NCI-H2107 treated with DMSO at 0.1 percent for 48 hours (cell line): Measurements from ENCODE around the gene CRTC3.
"Not testable (repeated sequence)": the region's sequence is repeated elsewhere in the genome, so short reads cannot be mapped to it uniquely, and the experiment has no call there.

Source experiments
- DNase-seq: peaks from one replicate; lab custom pipeline; 2025; ENCODE audit not compliant: unreplicated experiment; lab: John Stamatoyannopoulos, UW

CRTC3 gene

DNA sequence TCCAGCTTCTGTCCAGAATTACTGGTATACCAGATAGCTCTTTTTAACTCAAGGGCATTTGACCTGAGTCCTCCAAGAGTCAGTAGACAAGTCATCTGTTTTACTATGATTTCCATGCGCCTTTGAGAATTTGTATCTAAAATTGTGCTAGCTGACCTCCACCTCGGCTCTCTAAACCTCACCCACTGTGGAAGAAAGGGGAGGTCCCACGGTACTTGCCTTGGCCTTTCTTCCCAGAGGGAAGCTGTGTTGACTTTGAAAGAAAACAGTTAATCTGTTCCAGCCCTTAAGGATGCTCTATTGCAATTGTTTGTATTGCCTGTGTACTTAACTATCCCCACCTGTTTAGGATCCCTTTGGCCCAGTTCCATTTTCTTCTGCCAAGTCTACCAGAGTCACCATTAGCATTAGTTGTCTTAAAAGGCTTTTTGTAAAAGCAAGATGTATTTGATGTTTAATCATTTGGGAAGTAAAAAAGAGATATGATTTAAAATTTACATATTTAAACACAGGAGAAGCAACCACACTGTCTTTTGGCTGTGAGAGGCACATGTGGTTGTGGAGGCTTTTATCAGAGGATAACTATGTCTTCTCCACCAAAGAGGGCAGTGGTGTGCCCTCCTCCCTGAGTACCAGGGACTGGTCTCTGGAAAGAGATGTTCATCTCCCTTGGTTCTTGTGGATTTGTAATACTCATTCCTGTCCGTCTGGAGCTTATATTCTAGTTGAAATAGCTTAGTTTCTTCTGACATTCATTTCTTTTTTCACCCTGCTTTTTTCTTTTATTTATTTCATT lies 88.8 kb downstream of the CRTC3 start:
- no peak for DNase-seq

DNA sequence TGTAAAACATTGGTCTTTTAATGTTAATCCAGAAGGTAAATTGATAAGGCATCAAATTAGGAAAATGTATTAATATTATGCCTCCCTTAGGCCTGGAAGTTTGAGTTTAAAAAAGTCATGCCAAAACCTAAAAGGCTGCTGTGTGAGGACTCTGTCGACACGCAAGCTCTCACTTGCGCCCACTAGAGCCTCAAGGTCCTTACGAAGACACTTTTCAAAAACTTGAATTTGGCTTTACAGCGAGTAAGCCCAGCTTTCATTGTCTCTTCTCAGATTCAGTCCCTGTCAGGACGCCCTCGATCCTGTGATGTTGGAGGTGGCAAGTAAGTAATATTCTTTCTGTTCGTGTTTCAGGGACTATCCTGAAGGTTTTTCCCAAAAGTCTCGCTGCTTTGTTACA lies 89.7 kb downstream of the CRTC3 start:
- DNase-seq: no peak

DNA sequence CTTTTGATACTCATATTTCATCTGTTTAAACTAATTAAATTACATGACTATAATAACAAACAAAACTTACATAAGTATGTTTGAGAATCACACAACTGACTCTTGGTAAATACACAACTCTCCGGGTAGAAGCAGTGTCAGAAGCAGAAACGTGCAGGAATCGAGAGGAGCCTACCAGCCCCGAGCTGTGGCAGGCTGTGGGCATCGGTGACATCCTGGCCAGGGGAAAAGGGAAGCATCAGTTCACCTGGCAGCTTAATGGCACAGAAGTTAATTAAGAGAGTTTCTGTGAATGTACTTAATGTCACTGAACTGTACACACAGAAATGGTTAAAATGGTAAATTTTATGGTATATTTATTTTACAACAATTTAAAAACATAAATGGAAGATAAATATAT lies 90.2 kb downstream of the CRTC3 start:
- DNase-seq: no peak

DNA sequence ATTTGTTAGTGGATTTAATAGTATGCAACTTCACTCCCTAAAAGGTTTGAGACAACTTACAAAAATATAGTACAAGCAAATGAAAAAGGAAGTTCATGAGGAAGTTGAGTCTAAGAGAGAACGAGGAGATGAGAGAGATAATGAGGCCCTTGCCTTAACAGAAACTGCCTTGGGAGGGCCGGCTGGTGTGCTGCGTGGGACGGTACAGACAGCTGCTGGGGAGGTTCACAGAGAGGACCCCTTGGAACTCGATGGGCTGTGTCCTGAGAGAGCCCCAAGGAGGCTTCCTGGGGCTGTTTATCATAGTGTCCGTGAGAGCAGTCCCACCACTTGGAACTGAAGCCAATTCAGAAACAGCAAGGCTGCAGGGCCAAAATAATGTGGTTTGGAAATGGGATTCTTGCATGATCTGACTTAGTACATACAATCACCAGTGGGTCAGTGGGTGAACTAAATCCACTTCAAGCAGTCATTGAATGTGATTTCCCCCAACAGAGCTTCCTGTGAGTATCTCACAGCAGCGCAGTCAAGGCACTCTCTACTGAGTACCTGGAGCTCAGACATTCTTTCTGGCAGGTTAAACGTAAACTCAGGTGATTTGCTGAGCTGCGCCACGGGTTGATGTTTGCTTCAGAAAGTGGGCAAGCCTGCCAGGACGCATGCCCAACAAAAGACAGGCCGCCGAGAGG lies 90.8 kb downstream of the CRTC3 start:
- no peak for DNase-seq

DNA sequence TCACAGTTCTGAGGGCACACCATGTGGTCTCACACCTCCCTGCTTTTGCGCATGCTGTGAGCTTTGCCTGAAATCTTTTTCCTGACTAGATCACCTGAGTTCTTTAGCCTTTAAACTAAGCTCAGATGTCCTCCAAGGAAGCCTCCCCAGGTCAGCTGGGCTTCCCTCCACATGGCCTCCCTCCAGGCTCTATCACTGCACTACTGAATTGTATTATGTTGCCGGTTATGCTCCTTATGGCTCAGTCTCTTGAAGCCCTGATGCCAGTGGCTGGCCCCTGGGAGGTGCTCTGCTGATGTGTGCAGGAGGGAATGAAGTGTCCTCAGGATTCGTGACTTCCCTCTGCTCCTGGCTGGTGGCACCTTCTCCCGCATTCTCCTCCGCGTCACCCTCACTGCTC lies 94.1 kb downstream of the CRTC3 start:
- no peak for DNase-seq

DNA sequence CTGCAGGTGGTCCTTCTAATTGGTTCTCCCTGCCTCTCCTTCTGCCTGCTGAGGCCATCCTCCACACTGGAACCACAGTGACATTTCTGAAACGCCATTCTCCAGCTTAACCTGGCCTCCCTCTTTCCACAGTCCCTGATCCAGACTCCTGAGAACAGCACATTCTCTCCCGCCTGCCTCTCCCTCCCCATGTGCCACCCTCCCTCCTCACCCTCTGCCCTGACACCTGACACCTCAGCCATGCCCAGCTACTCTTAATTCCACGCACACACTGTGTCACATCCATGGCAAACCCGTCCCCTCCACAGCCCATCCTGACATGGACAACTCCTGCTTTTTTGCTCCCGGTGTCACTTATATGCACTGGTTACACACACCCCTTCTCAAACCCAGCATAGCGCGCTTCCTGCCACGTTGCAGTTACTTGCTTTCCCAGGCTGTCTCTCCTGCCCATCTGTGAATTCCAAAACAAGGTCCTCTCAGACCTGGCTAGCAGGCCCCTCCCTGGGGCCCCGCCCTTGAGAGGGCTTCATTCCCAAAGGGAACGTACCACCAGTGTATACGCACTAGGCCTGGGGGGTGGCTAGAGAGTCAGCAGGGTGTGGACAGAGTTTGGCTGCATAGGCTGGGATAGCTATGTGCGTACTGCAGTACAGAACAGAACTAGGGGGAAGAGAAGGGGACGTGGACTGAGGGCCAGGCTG lies 94.7 kb downstream of the CRTC3 start:
- DNase-seq: no peak

DNA sequence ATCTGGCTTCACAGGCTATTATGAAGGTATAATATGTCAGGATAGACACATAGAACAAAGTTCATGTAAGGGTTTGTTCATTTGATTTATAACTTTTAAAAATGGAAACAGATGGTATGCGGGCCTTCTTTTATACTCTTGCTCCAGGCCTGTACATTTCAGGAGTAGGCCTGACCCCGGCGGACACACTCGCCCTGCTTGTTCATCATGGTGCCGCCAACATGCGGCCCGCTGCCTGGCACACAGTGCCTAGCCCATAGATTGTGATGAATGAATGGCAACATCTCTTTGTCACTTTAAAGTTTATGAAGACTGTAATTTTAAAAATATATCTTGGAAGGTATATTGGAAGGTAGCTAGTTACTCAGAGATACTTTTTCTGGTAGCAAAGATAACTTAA lies 95.3 kb downstream of the CRTC3 start:
- no peak for DNase-seq

DNA sequence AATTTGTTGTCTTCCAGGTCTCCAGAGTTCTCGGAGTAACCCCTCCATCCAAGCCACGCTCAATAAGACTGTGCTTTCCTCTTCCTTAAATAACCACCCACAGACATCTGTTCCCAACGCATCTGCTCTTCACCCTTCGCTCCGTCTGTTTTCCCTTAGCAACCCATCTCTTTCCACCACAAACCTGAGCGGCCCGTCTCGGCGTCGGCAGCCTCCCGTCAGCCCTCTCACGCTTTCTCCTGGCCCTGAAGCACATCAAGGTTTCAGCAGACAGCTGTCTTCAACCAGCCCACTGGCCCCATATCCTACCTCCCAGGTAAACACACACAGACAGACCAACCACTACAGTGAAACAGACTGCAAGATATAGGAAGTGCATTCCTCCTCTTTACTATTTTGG lies 99.5 kb downstream of the CRTC3 start:
- no peak for DNase-seq

DNA sequence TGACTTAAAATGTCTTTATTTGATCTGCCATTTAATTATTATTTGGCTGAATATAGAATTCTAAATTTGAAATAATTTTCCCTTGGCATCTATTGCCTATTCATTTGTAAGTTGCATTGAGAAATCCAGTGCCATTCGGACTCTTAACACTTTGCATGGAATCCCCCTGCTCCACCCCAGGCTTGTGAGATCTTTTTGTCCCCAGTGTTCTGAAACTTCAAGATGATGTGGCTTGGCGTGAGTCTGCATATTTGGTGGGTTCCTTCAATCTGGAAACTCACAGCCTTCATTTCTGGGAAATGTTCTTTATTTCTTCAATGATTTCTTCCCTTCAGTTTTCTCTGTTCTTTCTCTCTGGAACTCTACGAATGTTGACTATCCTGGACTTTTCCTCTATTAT lies 103.6 kb downstream of the CRTC3 start:
- no peak for DNase-seq

DNA sequence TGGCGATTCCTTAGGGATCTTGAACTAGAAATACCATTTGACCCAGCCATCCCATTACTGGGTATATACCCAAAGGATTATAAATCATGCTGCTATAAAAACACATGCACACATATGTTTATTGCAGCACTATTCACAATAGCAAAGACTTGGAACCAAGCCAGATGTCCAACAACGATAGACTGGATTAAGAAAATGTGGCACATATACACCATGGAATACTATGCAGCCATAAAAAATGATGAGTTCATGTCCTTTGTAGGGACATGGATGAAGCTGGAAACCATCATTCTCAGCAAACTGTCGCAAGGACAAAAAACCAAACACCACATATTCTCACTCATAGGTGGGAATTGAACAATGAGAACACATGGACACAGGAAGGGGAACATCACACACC lies 107.3 kb downstream of the CRTC3 start:
- DNase-seq: not testable (repeated sequence)

DNA sequence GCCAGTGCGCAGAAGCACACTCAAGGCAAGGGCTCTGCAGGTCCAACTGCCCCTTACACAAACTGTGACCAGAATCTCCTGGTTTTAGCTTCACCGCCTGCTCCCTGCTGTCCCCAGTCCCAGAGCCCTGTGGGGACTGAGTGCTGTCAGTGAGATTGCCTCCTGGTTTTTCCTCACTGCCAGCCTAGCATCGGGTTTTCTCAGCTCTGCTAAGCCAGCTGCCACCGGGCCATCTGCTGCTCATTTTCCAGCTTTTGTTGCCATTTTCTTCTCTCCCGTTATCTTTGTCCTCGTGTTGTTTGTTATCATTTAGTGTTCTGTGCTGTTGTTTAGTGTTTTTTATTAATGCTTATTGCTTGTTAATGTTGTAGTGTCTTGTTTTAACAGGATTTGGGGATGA lies 108.0 kb downstream of the CRTC3 start:
- DNase-seq: peak; percentile 13

DNA sequence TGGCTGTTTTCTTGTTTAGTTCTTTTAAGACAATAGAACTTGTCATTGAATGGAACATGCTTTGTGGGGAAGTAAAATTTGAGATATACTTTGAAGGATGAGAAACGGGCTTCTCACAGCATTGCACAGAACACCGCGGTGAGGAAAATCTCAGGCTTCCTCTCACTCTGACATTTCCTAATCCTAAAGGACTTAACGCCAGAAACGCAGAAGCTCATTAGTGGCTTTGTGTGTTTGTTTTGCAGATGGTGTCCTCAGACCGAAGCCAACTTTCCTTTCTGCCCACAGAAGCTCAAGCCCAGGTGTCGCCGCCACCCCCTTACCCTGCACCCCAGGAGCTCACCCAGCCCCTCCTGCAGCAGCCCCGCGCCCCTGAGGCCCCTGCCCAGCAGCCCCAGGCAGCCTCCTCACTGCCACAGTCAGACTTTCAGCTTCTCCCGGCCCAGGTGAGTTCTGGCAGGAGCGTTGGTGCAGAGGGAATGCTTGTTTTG lies 108.5 kb downstream of the CRTC3 start:
- no peak for DNase-seq

DNA sequence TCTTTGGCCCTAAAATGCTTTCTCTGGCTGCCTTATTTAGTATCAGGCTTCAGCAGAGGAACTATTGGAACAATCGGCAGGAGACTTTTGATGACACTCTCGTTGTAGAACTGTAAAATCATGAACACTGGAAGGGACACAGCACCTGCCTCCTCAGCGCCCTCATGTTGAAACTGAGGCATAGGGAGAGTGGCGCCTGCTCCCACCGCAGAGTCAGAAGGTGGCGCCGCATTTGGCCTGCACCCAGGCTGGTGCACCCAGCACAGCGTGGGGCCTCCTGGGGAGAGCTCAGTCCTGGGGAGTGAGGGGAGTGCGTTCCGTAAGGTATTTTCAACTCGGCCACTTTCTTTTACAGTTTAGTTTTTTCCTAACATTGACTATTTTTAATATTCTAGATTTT lies 109.2 kb downstream of the CRTC3 start:
- DNase-seq: no peak

DNA sequence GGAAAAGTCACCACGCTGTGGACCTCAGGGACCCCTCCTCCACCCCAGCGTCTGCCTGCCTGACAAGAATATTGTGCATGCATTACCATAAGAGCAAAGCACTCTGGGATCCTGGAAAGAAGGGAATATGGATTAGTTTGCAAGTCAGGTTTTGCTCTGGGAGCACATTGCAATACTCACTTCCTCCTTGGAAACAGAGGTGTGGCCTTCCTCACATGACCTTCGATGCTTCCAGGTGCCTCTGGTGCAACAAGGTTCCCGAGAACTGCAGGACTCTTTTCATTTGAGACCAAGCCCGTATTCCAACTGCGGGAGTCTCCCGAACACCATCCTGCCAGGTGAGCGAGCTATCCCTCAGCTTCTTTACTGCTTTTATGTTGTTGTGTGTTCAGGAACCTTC lies 111.1 kb downstream of the CRTC3 start:
- no peak for DNase-seq

DNA sequence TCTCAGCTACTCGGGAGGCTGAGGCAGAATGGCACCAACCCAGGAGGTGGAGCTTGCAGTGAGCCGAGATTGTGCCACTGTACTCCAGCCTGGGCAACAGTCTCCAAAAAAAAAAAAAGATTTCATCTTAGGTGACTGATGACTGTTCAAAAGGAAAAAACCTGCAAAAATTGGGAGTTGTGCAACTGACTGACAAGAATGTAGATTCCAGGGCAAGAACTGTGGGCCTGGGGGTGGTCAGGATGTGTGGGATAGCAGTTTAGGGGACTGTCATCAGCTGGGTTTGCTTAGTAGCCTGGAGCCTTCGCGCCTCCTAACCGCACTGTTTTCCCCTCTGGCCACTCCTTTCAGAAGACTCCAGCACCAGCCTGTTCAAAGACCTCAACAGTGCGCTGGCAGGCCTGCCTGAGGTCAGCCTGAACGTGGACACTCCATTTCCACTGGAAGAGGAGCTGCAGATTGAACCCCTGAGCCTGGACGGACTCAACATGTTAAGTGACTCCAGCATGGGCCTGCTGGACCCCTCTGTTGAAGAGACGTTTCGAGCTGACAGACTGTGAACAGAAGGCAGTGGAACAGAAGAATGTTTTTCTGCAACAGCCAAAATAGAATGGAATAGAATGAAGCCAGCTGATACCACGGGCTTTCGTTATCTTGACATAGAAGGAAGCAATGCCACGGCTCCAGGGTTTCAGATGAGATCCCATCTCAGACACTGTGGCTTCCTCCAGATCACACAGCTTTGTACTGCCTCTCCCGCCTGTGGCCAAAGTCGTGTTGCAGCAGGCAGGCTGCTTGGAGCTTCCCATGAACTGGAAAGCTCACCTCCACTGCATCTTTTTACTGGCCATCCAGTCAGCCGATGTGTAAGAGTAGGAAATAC lies 112.1 kb downstream of the CRTC3 start:
- DNase-seq: no peak

DNA sequence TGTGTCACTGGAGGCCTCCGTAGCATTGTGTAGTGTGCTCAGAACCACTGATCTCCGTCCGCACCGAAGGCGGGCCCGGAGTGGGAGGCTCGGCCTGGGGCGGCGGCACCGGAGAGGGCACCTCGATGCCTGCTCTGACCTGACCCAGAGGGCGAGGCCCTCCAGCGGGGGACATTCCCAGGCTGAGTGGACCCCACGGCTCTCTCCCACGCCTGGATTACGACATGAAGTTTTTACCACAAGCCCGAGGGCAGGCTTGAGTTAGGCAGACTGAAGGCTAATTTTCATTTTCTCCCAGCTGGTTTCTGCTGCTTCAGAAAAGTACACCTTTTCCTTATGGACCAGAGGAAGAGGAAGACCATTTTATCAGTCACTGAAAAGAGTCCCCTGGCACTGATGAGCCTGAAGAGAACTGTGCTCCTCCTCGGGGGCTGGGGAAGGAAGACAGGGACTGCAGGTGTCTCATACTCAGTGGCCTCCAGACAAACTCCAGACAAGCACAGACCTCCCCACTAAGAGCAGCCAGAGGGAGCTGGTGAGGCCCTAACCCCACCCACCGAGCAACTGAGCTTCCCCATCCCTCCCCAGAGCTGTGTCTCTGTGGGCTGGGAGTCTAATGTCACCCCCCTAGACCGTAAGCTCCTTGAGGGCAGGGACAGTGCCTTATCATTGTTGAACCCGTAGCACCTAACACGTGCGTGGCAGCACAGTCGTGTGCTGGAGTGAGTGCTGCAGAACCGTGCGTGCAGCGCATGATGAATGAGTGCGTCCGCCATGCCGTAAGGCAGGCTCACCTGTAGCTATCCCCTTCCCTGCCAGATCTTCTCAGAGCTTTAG lies 113.0 kb downstream of the CRTC3 start:
- no peak for DNase-seq

DNA sequence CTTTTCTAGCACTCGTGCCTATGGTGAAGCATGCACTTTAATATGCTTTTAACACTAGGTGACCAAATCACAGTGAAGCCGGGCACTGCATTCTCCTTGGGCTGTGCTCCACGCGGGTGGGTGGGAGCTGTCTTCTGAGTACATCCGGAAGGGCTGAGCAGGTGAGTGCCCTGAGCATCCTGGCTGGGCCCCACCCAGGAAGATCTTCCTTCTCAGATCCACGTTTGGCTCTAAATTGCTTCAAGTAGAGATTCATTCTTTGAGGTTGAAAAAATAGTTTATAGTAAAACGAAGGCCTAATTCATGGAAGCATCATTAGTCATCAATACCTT lies 113.5 kb downstream of the CRTC3 start:
- DNase-seq: no peak

DNA sequence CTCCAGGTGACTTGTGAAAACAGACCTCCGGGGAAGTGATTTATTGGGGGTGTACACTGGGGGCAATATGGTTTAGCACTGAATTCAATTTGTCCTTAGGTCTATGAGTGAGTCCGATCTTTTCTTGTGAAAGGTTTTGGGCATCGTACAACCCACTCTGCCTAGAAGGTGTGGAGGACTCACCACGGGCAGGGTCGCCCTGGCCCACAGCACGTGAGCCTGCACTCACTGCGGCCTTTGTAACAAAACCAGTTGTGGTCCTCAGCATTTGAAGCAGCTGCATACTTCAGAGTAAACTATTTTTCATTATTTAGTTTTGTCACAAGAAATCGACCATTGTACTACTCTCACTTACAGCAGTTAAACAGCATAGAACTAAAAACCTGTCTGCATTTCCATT lies 114.8 kb downstream of the CRTC3 start:
- no peak for DNase-seq

DNA sequence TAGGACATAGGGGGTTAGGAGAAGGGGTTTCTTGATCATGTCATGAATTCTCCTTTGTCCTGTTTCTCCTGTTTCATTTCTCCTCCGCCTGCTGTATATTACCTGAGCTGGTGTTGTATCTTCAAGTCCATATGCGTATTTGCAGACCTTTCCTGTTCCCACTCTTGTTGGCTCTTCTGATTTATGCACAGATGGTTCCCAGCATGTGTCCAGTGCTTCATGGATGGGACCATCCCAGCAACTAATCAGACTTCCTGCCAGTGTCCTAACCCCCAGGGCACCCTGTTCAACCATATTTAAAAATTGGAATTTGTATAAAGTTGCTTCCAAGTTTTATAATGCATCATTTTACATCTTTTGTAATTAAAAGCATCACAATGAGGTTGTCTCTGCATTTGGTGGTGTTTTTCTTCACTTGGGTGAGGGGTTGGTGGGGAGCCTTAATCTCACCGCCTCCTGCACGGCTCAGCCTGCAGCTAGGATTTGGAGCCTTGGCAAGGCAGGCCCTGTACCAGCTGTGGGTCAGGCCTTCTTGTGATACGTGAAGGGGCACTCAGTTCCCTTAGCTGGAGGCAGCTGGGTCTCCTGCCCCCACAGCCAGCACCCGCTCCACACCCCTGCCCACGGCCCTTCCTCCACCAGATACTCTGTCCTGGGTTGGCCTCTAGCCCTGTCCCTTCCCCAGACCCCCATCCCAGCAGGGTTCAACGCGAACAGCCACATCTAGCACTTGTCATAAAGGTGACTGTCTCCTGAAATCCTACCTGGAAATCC lies 115.4 kb downstream of the CRTC3 start:
- no peak for DNase-seq
